Hindlimb muscle (tissue), 1 donor: ENCODE measurements around the gene RBP4. TPM values are rescaled to one million over a fixed set of nuclear protein-coding genes. Genes with fewer than 3 reads are reported as not detected.
A peak's percentile ranks its signal among the peaks of the same experiment; 100 is the strongest.
"Not testable (repeated sequence)": the region's sequence is repeated elsewhere in the genome, so short reads cannot be mapped to it uniquely, and the experiment has no call there.

Source experiments
- DNase-seq: peaks from one replicate; pipeline ENCODE4 v3.0.0-alpha.2; 2013
- polyA plus RNA-seq: library from polyadenylated mRNA; unstranded; fragments of 120-200 nt; gene quantifications from one replicate; pipeline ENCODE4 v1.2.1, GENCODE V29; 2013; ENCODE audit not compliant: insufficient read length

Gene RBP4
- polyA plus RNA-seq, 1 donor: 16.0 TPM

DNA sequence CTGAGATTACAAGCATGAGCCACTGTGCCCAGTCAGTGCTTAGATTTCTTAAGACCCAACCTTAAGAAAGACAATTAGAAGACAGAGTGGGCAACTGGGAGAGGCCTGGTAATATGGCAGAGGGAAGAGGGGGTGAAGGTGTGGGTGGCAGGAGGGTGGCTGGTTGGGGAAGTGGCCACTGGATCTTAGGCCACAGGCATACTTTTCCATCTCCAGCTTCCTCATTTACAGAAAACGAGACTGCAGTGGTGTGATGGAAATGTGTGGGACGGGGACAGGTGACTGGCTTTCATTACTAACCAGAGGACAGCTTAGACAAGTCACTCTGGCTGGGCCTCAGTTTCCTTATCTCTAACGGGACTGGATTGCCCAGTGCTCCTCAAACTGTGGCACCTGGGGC lies 35.6 kb downstream of the RBP4 start:
- no peak for DNase-seq

DNA sequence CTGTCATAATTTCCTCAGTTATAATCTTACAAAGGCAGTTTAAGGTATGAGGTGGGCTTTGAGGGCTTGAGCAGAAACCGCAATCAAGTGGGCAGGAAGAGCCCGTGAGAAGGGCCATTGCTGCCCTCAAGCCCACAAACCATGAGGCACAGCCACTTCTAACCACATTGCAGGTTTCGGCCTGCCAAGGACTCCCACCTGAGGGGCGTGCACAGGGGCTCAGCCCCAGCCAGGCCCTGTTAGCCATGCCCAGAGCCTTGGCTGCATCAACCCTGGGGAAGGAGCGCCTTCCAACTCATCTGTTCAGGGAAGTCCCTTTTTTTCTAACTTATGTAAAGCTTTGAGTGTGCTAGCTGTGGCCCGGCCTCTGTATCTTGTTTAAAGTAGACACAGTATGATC lies 40.5 kb downstream of the RBP4 start:
- DNase-seq: no peak

DNA sequence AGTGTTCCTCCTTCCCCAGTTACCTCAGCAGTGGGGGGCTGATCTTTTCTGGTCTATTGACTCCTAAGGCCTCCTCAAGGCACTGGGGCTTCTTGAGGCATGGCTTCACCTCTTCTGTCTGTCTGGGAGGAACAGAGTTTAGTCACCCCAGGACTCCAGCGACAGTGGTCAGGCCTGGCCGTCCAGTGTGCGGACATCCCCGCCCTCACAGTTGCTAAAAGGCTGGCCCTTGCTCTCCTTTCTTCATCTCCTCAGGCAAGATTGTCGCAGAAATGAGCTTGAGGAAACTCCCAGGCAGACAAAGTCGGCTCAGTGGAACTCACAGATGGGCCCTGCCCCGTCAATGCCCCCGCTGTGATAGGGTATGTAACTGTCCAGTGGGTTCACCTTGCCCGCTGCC lies 41.5 kb downstream of the RBP4 start:
- DNase-seq: no peak

DNA sequence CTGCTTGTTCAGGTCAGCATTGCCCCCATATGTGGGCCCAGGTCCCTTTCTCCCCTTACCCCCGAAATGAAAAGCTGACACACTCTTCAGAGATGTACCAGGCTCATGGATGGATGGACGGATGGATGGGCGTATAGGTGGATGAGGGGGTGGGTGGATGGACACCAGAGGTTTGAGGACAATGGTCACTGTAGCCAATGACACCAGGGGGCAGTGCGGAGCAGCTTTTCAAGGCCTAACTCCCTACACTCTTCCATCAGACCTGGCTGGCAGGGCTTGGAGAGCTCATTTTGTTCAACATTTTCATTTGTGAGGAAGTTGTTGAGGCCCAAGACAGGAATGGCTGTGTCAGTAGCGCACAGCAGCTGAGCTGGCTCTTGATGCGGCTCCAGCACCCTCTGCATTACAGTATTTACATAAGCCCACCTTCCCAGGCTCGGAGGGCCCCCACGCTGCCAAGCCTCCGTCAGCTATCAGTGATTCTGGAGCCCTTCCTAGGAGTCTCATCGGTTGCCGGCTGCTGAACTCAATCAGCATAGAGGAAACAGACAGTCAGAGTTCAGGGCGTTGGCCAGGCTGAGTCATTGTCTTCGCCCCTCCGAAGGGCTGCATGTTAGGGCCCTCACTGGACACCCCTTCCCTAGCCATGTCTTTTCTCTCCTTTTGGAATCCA lies 46.1 kb downstream of the RBP4 start:
- peak; percentile 50 for DNase-seq

DNA sequence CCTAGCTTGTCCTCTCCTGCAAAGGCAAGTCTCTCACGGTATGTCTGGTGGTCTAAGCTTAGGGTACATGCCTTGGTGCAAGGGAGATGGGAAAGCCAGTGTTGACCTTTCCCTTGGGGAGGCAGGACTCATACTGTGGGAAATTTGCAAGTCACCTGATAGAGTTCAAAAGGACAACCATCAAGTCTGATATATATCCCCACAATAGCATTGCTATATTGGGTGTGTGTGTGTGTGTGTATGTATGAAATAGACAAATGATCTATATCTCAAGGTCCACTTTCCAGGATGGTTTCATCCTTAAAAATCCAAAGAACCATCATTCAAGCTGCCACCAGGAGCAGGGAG lies 46.7 kb downstream of the RBP4 start:
- DNase-seq: no peak

DNA sequence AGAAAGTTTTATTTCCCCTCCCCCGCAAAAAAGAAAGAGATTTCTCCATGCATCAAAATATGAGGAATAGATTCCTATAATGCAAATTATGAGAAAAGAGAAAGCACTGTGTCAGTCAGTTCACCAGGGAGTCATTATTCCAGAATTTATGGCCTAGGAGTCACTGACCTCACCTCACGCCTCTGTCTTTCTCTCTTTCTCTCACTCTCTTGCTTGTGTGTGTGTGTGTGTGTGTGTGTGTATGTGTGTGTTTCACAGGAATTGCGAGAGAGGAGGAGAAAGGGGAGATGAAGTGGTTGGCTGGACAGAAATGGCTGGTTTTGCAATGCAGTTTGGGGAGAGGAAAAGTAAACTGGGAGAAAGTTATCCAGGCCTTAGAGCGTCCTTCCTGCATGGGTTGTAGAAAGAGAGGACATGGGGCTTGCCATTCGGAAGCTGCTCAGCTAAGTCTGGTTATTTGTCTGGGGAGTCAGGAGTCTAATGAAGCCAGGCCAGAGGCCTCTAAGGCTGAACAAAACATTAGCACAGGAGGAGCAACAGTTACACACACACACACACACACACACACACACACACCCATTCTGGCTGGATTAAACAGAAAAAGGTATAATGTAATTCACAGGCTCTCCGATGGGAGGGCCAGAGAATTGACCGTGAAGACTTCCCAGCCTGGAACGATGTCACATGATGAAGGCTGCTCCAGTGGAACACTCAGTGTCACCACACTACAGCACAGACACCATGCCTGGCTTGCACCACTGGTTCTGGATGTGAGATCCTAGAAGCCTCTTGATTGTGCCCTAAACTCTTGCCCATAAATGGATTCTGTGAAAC lies 47.3 kb downstream of the RBP4 start:
- no peak for DNase-seq

DNA sequence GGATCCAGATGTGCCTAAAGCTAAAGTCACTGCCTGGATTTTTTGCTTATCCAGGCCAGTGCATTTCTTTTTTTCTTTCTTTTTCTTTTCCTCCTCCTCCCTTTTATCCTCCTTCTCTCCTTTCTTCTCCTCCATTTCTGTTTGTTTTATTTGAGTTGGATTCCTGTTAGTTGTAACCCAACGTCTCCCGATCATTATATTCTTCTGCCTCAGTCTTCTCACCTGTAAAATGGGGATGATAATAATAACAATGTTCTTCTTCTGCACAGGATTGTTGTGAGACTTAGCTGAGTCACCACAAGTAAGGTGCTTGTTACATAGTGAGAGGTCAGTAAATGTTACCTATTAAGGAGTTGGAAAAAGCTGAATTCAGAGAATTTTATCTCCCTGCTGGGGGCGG lies 48.3 kb downstream of the RBP4 start:
- DNase-seq: no peak

DNA sequence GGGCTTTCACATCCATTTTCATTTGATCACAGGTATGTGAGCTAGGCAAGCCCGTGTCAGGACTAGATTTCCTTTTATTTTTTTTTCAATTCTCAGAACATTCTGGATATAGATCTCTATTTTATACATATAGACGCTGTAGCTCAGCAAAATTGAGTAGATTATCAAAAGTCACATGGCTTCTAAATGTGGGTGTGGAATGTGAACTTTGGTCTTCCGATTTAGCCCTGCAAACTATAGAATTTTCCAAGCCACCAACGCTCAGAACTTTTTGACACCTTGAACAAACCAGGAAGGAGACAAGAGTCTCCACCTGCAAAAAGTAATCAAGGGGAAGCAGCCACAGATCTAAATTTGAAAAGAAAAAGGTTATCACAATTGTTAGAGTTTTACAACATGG lies 50.4 kb downstream of the RBP4 start:
- DNase-seq: no peak

DNA sequence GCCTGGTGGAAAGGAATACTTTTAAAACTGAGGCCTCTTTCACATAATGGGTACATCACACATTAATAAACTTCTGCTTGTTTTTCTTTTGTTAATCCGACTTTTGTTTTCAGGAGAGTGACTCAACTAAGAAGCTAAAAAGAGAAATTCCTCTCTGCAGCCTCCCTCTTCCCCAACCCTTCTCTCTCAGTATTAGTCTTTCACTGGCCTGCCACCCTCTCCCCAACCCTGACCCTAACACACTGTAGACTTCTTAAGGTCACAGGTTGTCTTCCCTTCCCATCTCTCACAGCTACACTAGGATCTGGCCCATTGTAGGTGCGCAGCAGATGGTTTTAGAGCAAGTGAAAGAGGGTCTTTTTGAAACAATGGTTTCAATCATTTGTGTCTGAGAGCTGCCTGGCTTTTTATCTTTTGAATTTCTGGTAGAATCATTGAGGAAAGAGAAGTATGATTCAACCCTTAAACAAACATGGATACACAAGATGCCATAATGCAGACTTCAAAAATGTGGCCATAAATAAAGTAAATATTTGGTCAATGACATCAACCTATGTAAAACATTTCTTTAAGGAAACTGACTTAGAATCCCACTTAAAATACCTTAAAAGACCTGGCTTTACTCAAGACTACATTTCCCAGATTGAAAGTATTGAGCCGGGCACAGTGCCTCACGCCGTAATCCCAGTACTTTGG lies 52.5 kb downstream of the RBP4 start:
- DNase-seq: no peak

DNA sequence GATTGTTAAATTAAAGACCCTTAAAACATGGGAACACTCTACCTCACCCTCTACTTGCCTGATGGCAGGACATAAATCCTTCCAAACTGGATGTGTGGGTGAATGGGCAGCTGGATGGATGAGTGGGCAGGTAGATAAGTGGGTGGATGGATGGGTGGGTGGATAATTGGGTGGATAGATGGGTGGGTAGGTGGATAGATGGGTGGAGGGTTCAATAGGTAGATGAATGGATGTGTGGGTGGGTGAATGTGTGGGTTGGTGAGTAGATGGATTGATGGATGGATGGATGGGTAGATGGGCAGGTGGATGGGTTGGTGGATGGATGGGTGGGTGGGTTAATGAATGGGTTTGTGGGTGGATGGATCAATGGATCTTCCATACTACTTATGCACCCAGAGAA lies 53.5 kb downstream of the RBP4 start:
- DNase-seq: no peak

DNA sequence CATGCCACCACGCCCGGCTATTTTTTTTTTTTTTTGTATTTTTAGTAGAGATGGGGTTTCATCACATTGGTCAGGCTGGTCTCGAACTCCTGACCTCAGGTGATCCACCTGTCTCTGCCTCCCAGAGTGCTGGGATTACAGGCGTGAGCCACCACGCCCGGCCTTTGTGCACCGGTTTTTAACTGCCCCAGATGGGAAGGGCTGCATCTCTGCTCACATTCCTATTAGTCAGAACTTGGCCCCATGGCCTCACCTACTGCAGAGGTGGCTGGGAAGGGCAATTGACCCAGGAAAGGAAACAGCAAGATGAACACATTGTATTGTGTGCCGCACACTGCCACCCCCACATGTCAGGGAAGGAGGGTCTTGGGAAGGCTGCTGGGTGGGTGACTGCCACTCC lies 54.0 kb downstream of the RBP4 start:
- not testable (repeated sequence) for DNase-seq

DNA sequence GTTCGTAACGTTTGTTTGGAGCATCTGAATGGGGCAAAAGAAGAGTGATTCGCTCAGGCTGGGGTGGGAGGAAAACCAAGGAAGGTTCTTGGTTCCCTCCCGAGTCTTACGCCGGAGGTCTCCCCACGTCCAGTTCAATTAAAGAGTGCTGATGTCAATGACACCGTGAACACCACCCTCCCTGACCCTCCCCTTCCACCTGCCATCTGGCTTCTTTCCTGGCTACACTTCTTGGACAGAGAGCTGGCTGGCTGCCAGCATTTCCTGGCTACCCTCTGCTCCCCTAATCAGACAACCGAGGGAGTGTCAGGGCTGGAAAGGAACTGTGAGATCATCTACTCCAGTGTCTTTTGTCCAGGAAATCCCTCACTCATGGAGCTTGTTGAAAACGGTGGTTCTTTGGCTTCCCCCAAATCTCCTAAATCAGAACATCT lies 58.7 kb downstream of the RBP4 start:
- DNase-seq: peak; percentile 71

Other genes with a start within 250 kb of the RBP4 start
- gene MYOF, start 118.9 kb downstream of the RBP4 start, polyA plus RNA-seq: 51.4 TPM
- 6.0 TPM for gene CEP55, start 104.6 kb downstream of the RBP4 start, polyA plus RNA-seq
- gene FFAR4, start 34.6 kb downstream of the RBP4 start, polyA plus RNA-seq: 0.43 TPM
- gene PDE6C, start 11.3 kb upstream of the RBP4 start, polyA plus RNA-seq: 0.75 TPM
- 25.1 TPM for gene FRA10AC1, start 101.4 kb upstream of the RBP4 start, polyA plus RNA-seq
- gene LGI1, start 156.7 kb upstream of the RBP4 start, polyA plus RNA-seq: 34.3 TPM